GM18505 (cell line): ENCODE measurements around the gene MICU1.

Experiments used
- ATAC-seq: cut with Tn5 transposase; IDR thresholded peaks from one replicate; pipeline ENCODE4 v1.9.1; 2021; ENCODE audit not compliant: unreplicated experiment
- POLR2A ChIP-seq: IDR thresholded peaks from 4 replicates; pipeline ENCODE4 v1.6.1; 2011; ENCODE audit warnings: borderline replicate concordance; ENCODE audit not compliant: insufficient read depth, insufficient read length; ENCODE audit errors: extremely low read depth

MICU1 gene

DNA sequence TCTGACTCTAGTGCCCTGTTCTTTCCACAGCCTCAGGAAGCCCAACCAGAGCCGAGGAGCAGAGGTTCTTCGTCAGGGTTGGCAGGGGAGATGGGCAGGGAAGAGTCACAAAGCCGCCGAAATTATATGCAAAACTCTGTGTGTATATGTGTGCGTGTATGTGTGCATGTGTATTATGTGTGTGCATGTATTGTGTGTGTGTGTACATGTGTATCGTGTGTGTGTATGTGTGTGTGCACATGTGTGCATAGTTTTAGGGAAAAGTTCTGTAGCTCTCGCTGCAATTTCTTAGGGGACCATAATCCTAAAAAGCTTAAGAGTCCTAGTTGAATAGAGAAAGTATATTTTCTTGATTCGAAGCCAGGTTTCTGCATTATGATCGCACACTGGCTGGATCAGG lies 288.2 kb downstream of the MICU1 start:
- no peak for TF ChIP-seq POLR2A
- ATAC-seq = no peak

DNA sequence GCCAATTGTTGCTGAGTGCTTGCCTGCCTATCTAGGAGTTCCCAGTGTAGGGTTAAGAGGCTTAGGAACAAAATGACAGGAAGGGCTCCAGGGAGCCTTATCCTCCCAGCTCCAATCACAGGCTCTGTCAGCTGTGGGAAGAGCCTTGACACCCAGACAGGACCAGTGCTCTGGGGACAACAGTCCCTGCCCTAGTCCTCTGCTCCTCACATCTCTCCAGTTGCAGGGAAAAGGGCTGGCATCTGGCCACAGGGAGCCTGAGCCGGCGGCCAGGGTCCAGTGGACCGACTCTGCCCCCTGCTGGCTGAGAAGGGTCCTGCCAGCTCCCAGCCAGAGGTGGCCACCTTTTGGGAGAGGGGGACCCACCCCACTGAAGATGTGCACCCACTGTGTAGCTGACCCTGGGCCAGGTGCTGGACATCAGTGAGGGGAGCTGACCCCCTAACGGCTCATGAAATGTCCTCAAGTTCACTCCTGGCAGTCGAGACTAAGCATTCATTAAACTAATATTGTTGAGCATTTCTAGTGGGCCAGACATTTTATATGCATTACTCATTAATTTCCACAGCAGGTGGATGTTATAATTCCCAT lies 288.7 kb downstream of the MICU1 start:
- no peak for TF ChIP-seq POLR2A
- ATAC-seq = no peak

DNA sequence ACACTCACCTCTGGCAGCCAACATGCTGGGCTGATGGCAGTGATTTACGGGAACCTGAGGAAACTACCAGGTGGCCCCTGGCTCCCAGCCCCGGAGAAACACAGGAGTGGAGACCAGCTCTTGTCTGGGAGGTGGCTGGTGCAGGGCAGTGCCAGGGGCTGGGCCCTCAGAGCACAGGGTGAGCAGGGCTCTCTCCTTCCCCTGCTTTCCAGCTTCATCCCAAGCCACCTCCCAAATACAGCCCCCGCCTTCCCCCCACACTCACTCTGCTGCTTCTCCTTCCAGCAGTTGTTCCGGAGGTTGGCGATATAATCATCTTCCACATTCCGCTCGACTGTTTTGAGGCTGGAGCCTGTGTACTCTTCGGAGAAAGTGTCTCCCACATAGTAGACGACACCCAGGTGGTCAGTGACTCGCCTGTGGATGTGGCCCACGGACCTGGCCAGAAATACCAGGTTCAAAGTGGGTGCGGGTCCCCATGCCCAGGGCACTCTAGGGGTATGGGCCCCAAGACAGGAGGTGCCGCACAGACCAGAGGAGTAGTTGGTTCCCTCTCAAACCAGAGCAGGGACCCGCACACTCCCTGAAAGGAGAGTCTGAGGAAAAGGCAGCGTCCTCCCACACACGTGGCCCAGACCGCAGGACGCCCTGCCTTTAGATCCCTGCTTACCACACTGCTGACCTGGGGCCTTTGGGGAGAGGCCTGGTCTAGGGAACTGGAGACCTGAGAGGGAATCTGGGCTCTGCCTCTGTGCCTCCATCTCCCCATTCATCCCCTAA lies 289.4 kb downstream of the MICU1 start:
- ATAC-seq = no peak
- no peak for TF ChIP-seq POLR2A

DNA sequence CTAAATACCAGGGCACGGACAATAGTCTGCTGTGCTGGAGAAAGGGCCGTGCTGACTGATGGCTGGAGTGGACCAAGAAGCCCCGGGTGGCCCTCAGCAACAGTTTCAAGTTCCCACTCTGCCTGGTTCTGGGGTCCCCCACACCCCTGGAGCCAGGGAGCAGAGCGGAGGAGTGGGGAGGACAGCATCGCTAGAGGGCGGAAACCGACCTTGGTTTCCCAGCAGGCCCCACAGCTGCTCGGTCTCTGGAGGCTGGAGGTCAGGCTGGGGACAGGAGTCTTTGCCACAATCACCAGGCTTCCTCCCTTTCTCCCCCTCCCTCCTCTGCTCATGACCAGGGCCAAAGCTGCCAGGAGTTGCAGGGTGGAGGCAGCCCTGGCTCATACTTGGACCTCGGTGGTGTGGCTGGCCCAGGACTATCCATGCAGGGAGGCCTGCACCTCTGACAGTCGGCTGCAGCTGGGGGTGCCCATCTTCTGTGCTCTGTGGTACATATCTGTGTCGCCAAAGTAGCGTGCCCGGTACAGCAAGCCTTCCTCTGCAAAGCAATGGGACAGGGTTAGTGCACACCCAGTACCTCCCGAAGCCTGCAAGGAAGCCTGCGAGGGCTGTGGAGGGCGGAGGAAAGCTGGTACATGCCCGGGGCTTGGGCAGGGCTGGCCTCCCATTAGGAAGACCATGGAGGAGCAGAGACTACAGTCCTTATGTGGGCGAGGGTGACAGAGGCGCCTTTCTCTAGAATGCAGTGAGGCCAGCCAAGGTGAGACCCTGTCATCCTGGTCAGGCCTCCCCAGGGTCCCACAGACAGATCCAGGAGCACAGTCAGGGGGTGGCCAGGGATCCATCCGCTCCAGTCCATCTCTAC lies 290.3 kb downstream of the MICU1 start:
- TF ChIP-seq POLR2A = no peak
- peak; percentile 23 for ATAC-seq

DNA sequence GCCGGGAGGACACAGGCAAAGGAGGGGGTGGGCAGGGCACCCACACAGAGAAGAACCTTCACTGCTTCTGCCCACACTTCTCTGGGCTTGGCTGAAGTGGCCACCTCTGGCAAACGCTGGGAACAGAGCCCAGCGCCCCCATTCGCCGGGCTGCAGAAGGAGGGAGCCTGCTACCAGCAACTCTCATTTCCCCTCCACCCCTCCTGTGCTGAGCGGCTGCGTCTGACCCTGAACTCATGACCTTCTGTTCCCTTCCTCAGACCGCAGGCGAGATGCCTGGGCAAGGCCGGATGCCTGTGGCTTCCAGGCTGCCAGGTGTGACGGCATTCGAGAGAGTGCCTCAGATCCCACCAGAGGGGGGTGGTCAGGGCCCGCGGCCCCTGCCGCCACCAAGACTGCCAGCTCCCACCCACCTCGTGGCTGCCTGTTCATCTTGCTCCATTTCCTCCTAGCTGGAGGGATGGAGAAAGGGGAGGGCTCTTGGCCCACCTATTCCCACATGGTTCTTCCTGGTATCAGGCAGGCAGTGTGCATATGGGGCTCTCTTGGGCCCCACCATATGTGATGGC lies 291.0 kb downstream of the MICU1 start:
- peak; percentile 42 for TF ChIP-seq POLR2A
- ATAC-seq = peak; percentile 59

DNA sequence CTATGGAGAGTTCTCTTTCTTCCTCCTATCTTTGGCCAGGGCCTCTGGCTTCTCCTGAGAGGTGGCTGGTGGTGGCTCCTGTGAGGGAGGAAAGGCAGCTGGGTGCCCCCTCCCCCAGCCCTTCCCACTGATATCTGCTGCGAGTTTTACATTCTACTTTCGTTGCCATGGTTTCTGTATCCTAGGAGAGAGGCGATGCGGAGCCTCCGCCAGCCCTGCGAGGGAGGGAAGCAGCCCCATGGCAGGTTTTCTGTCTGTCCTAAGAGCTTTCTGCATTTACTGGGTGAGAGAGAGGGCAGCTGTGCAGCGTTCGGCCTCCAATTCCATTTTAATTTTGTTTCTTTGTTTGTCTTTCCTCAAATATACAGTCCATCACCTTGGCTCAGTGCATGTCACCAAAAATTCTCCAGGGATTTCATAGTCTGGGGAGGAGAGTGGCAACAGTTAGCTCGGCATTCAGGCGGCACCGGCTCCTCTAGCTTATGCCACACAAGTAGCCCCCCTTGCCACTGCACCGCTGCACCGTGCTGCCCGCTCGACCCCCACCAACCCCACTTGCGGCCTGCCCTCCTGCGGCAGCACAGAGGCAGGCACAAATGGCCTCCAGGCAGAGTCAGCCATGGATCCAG lies 291.6 kb downstream of the MICU1 start:
- no peak for TF ChIP-seq POLR2A
- ATAC-seq = no peak

DNA sequence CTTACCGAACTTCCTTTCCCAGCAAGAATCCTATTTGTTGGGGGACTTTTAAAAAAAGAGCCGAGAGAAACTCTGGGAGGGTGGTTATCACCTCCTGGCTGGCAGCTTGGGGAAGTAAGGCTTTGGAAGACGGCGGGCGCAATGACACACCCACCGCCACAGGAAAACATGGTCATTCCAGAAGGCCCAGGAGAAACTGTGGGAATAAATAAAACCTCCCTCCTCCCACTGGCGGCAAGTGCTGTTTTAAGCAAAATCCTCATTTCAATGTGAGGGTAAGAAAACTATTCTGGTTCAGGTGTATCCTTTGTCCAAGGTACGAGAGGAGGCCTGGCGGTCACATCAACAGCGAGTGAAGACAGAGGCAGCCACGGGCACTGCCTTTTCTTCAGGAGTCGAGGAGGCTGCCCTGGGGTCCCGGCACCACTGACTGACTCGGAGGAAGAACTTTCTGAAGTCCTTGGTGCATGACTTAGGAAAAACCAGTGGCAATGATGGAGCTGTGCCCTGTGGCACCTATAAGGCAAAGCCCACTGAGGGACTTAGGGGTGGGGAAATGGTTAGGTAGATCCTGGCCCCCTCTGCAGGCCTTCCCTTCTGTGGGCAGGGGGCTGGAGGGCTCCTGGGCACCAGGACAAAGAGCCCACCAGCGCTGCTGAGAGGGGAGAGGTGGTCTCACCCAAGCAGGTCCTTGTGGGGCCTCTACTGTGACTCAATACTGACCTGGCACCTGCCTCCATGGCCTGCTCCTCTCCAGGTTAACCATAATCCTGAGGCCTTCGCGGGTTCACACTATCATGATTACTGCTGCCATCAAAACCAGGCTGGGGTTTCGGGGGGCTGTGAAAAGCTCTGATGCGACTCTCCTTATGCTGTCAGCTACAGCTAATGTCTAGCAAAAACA lies 292.5 kb downstream of the MICU1 start:
- no peak for TF ChIP-seq POLR2A

DNA sequence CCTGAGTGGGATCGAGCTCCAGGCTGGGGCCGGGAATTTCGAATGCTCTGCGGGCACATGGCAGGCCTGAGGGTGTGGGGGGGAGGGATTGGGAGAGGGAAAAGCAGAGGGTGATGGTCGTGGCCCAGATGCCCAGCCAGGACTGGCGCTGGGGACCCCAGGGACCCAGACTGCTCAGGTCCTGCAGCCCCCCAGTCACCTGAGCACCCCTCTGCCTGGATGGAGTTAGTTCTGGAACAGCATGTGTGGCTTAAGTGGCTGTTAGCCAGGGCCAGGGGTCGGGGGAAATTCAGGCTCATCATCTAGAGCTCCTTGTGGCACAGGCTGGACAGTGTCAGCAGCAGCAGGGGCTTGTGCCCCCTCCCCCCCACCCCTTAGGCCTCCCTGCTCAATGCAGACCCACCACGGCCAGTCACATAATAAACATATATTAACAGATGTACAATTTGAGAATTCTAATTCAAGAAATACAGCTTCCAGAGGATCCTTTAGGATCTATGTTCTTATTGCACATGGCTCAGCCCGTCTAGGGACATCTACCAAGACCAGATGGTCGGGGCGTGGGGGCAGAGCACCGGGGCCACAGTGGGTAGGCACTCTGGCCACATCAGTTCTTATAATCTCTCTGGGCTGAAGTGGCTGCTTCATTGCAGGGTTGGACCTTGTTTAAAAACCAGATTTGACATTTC lies 293.3 kb downstream of the MICU1 start:
- no peak for ATAC-seq
- no peak for TF ChIP-seq POLR2A

More for the DNA sequence above, 292.5 kb downstream of the MICU1 start:
- ATAC-seq = no peak

DNA sequence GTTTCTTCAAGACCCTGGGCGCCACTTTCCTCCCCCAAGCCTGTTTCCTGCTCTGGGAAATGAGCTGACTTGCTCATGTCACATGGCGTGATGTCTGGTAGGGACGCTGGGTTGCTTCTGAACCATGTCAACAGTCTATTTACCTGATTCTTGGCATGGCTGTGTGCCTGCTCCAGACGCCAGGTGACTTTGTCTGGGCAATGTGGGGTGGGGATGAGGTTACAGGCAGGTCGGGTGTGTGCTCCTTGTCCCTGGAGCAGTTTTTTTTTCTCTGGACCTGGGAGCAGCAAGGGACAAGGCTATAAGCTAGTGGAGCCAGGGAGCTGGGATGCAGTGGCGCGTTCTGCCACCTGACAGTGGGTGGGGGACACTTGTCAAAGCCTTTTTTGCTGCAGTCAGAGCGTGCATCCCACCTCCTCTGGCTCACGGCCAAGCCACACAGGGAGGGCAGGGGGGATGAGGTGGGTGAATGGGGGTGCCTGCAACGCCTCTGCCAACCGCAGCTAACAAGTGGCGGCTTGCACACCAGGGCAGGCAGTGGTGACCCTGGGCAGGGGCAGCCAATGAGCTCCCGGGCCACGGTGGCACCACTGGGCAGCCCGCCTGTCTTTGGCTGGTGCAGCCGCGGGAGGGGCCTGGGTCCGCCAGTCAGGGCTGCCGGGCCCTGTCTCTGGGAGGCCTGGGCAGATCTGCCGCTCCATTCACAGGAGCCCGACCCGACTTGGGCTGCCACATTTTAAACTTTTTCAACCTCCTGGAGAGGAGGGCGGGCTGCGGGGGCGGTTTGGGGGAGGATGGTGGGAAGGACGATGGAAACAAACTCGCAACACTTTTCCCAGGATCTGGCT lies 294.1 kb downstream of the MICU1 start:
- TF ChIP-seq POLR2A = no peak
- peak; percentile 45 for ATAC-seq

DNA sequence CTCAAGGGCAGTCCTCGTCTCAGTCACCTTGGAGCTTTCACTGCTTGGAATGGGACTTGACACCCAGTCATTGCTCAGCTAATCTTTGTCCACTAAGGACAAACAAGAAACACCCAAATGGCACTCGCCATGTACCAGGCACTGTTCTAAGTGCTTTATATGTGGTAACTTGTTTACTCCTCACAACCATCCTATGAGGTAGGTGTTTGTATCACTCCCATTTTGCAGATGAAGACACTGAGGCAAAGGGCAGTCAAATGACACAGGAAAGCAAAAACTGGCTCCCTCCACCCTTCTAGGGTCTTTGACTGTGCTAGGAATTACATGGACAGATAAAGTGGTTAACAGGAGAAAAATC lies 295.8 kb downstream of the MICU1 start:
- ATAC-seq = no peak
- no peak for TF ChIP-seq POLR2A
